H54 (cell line): ENCODE data around the gene PDE4B.

Experiments
- DNase-seq: peaks from one replicate; pipeline ENCODE4 v3.0.0; 2011; ENCODE audit warnings: low spot score, mixed read lengths; ENCODE audit not compliant: insufficient read length
- FAIRE-seq: peaks from 3 replicates; lab custom pipeline; 2011; peaks lifted over from hg19 to GRCh38; lab: Jason Lieb, UNC
- POLR2A ChIP-seq: IDR thresholded peaks from 2 replicates; pipeline ENCODE4 v1.6.1; 2011; ENCODE audit warnings: low read depth, mild to moderate bottlenecking, low read length

PDE4B gene

GRCh38 chr1:66422804-66423203 lies 630.1 kb downstream of the PDE4B start:
- no peak for TF ChIP-seq POLR2A
- FAIRE-seq (no peak), DNase-seq (no peak)
